A549 (cell line): Measurements from ENCODE around the gene ZNF853.

ENCODE experiments used
- CTCF ChIP-seq: fragments of >200 bp; sonication (Bioruptor Twin); formaldehyde crosslinking; IDR thresholded peaks from 3 replicates; pipeline ENCODE4 v1.5.1; 2016
- EP300 ChIP-seq, 2 experiments: fragments of >200 bp; sonication (Bioruptor Twin); formaldehyde crosslinking; IDR thresholded peaks; 2 replicates in 1 of 2; 3 replicates in 1 of 2; pipeline ENCODE4 v1.6.1; 2016 to 2017
- HES2 ChIP-seq: fragments of >200 bp; sonication (Bioruptor Twin); formaldehyde crosslinking; IDR thresholded peaks from 2 replicates; pipeline ENCODE4 v1.6.1; 2016
- JUN ChIP-seq, 2 experiments: fragments of >200 bp; sonication (Bioruptor Twin); formaldehyde crosslinking; IDR thresholded peaks; 2 replicates in 1 of 2; 3 replicates in 1 of 2; pipeline ENCODE4 v1.6.1; 2016 to 2017
- NPAS2 ChIP-seq: fragments of 250-450 bp; sonication (Bioruptor Pico); IDR thresholded peaks from 2 replicates; pipeline ENCODE4 v1.8.0; 2022; ENCODE audit warnings: mild to moderate bottlenecking, moderate library complexity, borderline replicate concordance
- SREBF2 ChIP-seq: fragments of 450-650 bp; IDR thresholded peaks from 2 replicates; pipeline ENCODE4 v1.6.1; 2014; ENCODE audit warnings: mild to moderate bottlenecking, moderate library complexity
- ZFP36 ChIP-seq: fragments of 450-650 bp; IDR thresholded peaks from 2 replicates; pipeline ENCODE4 v1.6.1; 2014; ENCODE audit warnings: borderline replicate concordance; ENCODE audit not compliant: partially characterized antibody

GRCh38 chr7:6640246-6640721 lies 24.9 kb downstream of the ZNF853 start:
- TF ChIP-seq CTCF (no peak), SREBF2 (no peak), HES2 (no peak), JUN (IDR thresholded peaks at IDR 0.05) (no peak), EP300 (IDR thresholded peaks at IDR 0.05) (no peak), ZFP36 (no peak), NPAS2 (no peak)
